GM21723 (cell line): Measurements from ENCODE around the gene PHOX2A.

Experiments used
- ATAC-seq: cut with Tn5 transposase; IDR thresholded peaks from one replicate; pipeline ENCODE4 v1.9.1; 2021; ENCODE audit warnings: mild to moderate bottlenecking, moderate library complexity; ENCODE audit not compliant: unreplicated experiment

The PHOX2A gene

DNA sequence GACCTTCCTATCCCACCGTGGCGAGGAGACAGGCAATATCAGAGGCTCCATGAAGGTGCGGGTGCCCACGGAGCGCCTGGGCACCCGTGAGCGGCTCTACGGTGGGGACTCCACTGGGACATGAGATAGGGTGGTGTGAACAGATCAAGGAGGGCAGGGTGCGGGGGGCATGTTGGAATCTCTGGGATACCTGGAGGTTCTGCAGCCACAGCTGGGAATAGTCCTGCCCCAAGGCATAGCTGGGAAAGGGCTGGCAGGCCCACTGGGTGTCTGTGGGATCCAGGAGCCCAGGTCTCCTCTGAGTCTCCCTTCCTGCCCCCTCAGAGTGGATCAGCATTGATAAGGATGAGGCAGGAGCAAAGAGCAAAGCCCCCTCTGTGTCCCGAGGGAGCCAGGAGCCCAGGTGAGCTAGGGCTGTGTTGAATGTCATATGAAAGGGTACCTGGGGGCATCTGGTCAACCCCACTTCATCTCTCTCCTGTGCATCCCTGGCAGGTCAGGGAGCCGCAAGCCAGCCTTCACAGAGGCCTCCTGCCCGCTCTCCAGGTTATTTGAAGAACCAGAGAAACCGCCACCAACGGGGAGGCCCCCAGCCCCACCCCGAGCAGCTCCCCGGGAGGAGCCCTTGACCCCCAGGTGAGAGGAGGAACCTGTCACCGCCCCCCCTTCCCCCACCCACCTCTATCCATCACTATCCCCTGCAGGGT, 8.5 kb downstream of the PHOX2A start:
- no peak for ATAC-seq

DNA sequence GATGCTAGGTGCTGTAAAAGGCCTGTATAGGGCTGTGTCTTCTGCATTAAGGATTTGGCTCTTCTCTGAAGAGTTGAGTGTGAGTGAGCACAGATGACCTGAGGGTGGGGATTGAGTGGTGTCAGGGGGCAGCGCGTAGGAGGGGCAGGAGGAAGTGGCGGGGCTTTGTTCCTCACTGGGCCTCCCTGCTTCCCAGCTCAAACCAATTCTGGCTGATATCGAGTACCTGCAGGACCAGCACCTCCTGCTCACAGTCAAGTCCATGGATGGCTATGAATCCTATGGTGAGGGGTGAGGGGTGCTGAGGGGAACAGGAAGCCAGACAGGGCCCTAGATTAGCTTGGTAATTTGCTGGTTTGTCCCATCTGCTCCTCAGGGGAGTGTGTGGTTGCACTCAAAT, 9.1 kb downstream of the PHOX2A start:
- no peak for ATAC-seq

DNA sequence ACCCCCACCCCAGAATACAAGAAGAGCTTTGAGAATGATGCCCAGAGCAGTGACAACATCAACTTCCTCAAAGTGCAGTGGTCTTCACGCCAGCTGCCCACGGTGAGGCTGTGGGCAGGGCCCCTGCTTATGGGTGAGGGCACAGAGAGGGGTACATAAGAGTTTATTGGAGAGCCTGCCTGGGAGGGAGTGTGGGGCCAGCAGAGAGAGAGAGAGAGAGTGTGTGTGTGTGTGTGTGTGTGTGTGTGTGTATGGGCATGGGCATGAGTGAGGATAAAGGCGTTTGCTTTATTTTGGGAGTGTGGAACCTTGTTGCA, 9.5 kb downstream of the PHOX2A start:
- ATAC-seq, result no peak

DNA sequence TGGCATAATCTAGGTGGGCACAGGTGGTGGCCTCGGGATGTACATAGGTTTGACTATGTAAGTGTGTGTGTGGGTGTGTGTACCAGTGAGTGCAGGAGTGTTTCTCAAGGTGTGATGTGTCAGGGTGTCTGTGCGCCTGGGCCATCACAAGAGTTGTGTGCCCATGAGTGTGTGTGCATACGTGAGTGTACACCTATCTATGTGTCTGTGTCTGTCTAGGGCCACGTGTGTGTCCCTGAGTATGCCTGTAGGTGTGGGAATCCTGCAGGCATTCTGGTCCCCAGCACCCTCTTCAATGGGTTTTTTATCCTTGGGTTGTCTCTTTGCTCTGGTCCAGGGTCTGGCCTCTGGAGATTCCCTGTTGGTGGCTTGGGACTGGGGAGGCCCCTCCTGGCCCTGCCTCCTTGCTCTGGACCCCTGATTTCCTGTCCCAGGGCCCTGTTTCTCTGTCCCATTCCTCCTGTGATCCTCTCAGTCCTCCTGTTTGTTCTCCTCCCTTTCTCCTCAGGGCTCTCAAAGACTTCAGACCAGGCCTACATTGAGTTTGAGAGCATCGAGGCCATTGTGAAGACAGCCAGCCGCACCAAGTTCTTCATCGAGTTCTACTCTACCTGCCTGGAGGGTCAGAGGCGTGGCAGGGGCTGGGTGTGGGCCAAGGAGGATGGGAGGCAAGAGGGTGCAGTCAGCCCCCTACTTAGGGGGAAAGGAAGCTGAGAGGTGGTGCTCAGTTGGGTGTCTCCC, 10.0 kb downstream of the PHOX2A start:
- ATAC-seq, result no peak

DNA sequence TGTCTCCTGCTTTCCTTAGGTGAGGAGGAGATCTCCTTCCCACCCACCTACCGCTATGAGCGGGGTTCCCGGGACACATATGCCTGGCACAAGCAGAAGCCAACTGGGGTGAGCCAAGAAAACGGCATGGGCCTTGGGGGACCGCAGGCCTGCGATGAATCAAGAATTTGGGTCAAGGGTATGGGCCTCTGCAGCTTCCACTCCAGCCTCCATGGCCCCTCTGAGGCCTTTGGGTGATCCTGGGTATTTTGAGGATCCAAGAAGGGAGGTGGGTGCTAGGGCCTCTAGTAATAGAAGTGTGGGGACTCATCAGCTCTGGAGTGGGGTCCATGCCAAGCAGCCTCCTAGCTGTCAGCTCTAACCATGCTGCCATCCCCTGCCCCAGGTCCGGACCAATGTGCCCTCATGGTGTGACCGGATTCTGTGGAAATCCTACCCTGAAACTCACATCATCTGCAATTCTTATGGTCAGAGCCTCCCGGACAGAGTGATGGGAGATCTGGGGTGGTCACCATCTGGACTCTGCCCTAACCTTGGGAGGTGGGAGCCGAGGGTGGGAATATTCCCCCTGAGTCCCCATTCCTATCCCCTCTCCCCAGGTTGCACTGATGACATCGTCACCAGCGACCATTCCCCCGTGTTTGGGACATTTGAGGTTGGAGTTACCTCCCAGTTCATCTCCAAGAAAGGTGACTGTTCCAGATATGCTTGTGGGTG, 10.8 kb downstream of the PHOX2A start:
- ATAC-seq, result no peak

DNA sequence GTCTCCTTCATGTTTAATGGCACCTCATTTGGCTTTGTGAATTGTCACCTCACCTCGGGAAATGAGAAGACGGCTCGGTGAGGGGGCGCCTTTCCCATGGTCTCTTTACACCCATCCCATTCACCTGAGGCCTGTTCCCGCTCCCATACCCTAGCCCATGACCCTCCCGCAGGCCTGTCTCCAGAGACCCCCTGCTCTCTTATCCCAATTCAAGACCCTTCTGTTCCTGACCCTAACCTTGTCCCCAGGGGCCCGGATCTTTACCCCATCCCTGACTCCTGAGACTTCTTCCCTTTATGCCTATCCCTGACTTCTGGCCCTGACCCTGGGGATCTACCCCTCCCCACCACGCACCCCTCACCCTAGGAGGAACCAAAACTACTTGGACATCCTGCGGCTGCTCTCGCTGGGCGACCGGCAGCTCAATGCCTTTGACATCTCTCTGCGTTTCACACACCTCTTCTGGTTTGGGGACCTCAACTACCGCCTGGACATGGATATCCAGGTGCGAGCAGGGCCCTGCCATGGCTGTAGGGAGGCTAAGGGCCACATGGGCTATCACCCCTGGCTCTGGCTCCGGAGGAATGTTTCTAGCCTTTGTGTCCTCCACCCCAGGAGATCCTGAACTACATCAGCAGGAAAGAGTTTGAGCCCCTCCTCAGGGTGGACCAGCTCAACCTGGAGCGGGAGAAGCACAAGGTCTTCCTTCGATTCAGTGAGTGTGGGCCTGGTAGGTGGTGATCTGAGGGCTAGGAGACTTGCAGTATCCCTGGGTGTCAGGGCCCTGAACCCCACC, 11.5 kb downstream of the PHOX2A start:
- ATAC-seq, result no peak

DNA sequence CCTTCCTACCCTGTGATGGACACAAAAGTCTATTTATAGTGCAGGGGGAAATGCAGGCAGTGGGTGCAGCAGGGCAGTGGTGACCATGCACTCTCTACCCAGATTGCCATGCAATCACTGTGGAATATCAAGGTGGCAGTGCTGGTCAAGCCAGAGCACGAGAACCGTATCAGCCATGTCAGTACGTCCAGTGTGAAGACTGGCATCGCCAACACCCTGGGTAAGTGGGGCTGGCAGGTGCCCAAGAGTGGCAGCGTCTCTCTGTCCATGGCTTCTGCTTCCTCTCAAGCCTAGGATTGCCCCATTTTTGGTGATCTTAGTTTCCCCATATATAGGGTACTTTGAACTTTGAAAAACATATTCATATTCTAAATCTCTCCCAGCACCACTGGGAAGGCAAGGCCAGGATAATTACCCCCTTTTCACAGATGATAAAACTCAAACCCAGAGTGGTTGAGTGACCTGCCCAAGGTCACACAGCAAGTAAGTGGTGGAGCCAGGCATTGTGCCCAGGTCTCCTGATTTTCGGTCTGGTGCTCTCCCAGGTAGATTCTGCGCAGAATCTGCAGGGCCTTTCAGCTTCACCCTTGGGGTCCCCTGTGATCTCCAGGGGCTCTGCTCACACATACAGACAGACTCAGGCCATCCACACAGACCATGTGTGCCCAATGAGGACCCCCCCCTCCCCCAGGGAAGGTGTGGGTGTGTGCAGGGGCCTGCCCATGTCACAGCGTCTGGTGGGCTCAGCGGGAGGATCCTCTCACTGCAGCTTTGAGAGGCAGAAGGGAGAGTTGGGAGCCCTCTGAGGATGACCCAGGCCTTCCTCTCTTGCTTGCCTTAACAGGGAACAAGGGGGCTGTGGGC, 12.3 kb downstream of the PHOX2A start:
- ATAC-seq, result no peak

DNA sequence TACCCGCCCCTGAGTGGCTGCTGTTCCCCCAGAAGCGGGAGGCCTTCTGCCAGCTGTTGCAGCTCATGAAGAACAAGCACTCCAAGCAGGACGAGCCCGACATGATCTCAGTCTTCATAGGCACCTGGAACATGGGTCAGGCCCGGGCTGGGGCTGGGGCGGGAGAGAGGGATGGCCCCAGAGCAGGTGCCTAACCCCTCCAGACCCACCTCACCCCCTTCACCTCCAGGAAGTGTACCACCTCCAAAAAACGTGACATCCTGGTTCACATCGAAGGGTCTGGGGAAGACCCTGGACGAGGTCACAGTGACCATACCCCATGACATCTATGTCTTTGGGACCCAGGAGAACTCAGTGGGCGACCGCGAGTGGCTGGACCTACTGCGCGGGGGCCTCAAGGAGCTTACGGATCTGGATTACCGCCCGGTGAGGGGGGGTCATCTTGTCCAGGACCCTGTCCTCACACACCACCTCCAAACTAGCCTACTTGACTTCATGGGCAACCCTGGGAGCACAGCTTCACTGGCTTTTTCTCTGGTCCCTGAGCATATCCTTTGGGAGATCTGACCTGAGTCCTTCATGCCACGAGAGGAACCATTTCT, 13.1 kb downstream of the PHOX2A start:
- ATAC-seq, result no peak

DNA sequence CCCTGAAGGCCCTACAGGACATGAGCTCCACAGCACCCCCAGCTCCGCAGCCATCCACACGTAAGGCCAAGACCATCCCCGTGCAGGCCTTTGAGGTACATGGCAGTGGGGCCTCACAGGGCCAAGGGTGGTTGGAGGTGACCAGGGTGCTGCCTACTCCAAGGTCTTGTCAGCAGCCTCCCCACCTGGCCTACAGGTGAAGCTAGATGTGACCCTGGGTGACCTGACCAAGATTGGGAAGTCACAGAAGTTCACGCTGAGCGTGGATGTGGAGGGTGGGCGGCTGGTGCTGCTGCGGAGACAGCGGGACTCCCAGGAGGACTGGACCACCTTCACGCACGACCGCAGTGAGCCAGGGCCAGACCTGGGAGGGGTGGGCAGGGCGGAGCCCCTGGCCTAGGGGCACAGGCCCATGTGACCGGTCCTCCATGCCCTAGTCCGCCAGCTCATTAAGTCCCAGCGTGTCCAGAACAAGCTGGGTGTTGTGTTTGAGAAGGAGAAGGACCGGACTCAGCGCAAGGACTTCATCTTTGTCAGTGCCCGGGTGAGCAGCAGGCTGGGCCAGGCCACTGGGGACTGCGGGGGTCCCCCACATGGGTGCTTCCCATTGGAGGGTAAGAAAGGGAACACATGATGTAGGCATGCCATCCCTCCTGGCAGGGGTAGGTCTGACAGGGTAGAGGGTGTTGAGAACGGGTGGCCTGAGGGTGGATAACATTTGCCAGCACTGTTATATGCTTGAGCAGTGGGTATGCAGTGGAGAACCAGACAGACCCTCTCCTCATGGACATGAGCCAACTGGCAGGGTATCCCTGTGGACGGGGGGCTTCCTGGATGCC, 13.8 kb downstream of the PHOX2A start:
- ATAC-seq, result no peak

DNA sequence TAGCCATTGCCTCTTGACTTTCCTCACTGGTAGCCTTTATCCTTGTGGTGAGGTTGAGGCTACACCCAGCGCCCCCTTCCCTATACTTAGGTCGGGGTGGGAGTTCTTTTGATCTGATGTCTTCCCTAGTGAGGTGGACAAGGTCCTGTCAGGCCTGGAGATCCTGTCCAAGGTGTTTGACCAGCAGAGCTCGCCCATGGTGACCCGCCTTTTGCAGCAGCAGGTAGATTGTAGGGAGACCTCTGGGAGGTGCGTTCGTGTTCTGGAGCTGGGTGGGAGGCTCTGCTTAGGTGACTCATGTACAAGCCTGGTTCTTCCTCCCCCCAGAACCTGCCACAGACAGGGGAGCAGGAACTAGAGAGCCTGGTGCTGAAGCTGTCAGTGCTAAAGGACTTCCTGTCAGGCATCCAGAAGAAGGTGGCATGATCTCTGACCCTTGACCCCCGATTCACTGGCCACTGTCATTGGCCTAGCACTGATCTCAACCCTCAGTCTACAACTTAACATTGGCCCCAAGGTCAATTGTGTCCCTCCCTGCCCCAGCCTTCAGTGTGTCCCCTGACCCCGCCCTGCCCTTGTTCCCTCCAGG, 14.5 kb downstream of the PHOX2A start:
- no peak for ATAC-seq

DNA sequence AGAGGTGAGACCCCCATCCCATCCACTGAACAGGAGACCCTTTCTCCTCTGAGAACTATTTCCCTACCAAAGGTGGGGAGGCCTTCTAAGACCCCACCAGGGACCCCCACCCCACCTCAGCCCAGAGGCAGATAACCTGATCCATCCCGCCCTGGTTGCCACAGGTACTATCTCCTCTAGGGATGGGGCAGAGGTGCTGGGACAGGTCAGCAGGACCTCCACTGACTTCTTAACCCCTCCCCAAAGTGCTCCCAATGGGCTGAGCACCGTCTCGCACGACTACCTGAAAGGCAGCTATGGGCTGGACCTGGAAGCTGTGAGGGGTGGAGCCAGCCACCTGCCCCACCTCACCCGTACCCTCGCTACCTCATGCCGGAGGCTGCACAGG, 15.1 kb downstream of the PHOX2A start:
- ATAC-seq, result no peak

DNA sequence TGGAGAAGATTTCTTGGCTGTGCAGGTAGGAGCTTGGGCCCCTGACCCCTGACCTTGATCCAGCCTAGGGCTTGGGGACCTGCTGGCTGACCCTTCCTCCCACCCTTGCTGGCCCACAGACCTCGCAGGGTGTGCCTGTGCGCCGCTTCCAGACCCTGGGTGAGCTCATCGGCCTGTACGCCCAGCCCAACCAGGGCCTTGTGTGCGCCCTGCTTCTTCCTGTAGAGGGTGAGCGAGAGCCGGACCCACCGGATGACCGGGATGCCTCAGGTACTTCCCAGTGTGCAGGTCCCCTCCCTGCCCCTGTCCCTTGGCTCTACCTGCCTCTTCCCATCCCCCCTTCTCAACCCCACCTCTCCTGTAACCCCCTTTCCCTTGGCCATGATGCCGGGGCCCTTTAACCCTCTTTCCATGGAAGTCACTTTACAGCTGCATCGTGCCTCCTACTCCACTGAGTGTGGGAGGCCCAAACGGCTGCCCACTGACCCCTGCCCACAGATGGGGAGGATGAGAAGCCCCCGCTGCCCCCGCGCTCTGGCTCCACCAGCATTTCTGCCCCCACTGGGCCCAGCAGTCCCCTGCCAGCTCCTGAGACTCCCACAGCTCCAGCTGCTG, 15.6 kb downstream of the PHOX2A start:
- ATAC-seq, result no peak

DNA sequence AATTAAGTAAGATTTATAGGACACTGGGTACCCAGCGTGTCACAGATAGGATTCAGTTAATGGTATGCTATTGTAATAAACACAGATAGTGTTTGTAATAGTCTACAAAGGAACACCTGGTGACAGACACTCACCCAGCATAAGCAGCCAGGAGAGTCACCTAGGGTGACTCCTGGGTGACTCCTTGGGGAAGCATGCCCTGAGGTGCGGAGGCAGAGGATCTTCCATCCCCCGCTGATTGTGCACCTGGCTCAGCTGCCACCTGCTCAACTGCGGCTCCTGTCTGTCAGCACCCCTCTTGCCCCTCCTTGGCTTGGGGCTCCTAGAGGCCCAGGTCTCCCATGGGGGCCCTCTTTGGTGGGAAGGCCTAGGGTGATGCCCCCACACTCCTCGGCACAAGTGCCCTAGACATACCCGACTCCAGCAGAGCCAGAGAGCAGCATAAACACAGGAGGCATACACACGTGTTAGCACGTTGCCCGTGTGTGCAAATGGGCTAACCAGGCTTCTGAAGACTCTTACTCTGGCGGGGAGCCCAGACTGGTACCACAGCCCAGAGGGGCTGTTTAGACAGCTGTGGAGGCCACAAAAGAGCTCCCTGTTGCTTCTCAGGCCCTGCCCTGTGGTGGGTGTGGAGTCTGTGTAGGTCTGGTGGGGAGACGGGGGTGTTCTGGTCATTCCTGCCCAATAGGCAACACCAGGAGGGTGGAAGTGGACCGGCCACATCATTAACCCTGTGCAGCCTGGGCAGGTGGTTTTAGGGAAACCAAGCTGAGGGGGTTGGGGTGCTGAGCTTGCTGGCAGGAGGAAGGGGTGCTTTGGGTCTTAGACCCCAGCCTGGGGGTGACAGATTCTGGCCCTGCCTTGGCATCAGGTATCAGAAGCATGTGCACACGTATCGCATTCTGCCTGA, 16.4 kb downstream of the PHOX2A start:
- no peak for ATAC-seq

DNA sequence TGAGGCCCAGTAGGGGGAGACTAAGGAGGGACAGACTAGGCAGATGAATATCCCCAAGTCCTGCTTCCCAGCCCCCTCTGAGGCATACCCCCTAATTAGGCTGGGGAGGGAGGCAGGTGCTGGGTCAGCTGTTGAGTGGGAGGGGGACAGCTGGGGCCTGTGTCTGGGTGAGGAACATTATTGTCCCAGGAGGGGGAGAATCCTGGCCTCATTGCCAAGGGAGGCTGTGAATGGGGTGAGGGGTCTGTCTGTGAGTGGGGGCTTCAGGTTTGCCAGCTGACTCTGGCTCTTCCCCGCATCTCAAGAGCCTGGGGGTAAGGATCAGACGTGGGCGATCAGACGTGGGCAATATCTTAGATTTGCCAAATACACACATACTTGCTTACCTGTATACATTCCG, 17.3 kb downstream of the PHOX2A start:
- ATAC-seq, result no peak

DNA sequence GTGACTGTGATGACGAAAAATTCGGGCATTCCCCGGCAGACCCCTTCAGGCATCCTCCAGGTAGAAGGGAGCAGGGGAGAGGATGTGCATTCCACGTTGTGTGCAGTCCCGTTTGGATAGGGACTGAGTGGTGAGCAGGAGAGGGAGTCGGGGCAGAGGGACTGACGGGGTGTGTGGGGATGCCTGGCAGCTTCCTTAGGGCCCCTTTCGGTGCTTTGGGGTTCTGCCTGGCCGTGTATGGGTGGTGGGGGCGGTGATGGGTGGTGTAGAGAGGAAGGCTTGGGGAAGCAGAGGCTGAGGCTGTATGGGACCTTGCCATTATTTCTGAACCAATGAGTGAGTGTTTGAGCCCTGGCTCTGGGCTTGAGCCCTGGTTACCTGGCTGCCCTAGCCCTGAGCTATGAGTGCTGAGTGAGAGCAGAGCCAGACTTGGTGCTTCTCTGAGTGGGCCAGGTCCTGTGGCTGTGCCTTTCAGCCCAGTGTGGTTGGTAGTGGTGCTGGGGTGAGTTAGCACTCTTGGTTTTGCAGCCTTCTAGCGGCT, 18.5 kb downstream of the PHOX2A start:
- no peak for ATAC-seq

DNA sequence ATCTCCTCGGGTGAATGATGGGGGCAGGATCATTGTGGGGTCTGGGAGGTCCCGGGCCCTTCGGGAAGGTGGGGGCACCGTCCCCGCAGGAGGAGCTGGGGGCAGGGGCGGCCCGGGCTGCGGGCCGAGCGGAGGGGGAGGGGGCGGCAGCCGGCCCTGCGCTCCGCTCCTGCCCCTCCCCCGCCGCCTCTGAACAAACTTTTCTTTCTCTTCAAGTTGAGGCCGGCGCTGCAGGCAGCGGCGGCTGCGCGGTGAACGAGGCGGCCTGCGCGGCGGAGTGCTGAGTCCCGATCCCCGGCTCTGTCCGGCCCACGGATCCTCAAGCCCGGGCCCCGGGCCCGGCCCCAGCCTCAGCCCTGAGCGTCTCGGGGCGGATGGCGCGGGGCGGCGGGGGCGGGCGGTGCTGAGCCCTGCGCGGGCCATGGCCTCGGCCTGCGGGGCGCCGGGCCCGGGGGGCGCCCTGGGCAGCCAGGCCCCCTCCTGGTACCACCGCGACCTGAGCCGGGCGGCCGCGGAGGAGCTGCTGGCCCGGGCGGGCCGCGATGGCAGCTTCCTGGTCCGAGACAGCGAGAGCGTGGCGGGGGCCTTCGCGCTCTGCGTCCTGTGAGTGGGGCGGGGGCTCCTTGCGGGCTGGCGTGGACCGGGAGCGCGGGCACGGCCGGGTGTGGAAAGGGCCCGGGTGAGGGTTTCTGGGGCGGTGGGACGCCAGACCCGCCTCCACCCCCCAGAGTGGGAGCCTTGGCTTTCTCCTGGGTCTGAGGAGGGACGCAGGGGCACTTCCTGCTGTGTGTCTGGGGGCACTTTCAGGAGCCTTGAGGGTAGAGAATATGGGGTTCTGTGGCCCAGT, 19.2 kb downstream of the PHOX2A start, which contains the start of gene INPPL1:
INPPL1 (plus strand) TSS at position 204 of the 847 bp plus-strand sequence; CDS start at position 422, 218 bp downstream.
- ATAC-seq, result no peak
